Left ventricle myocardium superior (tissue), 1 donor: ENCODE measurements around the gene GNLY. TPM values are rescaled to one million over a fixed set of nuclear protein-coding genes. Genes with fewer than 3 reads are reported as not detected.

ENCODE experiments used
- ATAC-seq: fragments of 200-7000 bp; cut with Tn5 transposase; one replicate; pipeline ENCODE4 v1.9.1; 2020; ENCODE audit warnings: mild to moderate bottlenecking, moderate library complexity
- DNase-seq: peaks from one replicate; pipeline ENCODE4 v3.0.0-alpha.2; 2020
- intact Hi-C: fragments of 100-400 bp; cut with micrococcal nuclease; formaldehyde crosslinking; loops from one replicate; pipeline ENCODE4 v1.11.0; 2022
- total RNA-seq: library from RNA; stranded (reverse); fragmentation: NEBNext Ultra II Directional; extraction: Animal tissue kit (Norgen Biotek cat#: 25700); gene quantifications from one replicate; pipeline ENCODE4 v1.2.1, GENCODE V29; 2021
- donor health status: DM: no; HTN: yes; CAD: no; lungs with severe emphysema.

GNLY gene
- total RNA-seq, 1 donor from 2014 or later = 2.3 TPM

DNA sequence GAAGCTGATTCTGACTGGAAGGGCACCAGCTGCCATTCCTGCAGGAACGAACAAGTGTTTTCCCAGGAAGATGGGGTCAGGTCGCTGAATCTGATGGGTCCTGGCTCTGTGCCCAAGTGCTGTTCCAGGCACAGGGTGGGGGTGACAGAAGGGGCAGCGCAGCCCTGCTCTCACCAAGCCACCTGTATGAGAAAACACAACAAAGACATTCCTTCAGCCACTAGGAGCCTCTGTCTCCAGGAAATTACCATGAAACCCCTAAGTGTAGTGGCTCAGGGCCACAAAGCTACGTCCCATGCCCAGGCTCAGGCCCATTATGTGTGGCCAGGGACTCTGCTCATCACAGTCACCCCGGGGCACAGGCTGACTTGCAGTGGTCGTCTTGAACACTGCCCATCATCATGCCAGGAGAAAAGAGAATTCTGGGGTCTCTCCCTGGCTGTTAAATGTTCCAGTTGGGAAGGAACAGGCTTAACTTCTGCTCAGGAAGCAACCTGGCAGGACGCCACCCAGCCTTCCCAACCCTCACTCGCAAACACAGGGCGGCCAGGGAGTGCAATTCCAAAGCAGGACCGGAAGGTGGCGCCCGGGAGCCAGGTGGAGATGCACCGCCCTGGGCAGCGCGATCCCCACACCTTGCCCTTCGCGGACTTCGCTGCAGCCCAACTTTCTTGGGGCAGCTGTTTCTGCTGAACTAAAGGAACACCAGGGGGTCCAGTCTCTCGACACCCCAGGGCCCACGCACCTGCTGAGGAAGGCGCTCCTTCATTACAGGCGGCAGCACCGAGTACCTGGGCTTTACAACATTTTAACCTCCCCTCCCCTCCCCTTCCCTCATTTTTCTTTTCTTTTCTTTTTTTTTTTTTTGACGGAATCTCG is 15.1 kb upstream of the GNLY start:
- peak; percentile 95 for DNase-seq
- peak; percentile 92 for ATAC-seq
- intact Hi-C loops = no loop called here

DNA sequence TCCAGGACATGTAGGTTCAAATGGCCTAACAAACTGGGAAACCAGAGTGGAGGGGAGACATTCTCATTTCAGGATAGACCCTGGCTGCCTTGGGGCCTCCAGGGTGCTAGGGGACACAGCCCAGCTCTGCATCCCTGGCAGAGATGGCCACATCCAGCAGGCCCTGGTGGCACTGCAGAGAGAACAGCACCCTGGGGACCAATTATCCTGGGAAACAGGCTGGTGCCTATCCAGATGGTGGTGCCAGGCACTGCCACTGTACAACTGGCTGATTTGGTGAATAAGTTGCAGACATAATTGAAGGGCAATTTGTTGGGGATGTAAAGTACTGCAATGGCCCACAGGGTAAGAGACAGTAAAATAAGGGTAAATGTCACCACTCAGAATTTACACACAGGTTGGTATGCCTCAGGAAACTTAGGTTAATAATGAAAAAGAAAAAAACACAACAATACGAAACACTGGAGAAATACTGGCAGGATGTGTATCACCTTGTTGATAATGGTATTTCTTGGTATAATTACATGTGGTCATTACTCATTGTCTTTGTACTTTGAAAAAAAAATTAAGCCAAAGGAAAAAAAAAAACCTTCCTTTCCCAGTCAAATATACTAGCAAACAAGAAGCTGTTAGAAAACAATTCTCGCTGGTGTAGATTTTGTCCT is 13.3 kb upstream of the GNLY start:
- intact Hi-C loops = no loop called here
- ATAC-seq = no peak
- no peak for DNase-seq

- intact Hi-C loops = no loop called here
- no peak for DNase-seq
- no peak for ATAC-seq
These were observed 12.8 kb upstream of the GNLY start for GRCh38 chr2:85681372-85681763.

DNA sequence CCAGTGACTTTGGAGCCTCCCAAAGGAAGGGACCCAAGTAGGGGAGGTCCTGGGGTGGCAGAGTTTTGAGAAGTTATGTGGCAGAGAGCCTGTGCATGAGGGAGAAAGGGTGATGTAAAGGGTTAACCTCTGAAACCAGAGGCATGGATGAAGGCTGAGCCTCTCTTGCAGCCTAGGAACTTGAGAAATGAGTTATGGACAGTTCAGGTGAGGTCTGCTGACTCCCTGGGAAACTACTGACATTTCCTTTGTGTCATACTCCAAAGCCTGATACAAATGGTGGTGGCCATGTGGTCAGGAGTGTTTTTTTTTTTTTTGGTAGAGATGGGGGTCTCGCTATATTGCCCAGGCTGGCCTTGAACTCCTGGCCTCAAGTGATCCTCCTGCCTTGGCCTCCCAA is 12.4 kb upstream of the GNLY start:
- intact Hi-C loops = no loop called here

GRCh38 chr2:85682378-85682777 is 11.8 kb upstream of the GNLY start:
- intact Hi-C loops = no loop called here
- no peak for DNase-seq
- peak; percentile 30 for ATAC-seq

More for the DNA sequence above, 12.4 kb upstream of the GNLY start:
- DNase-seq = no peak
- no peak for ATAC-seq

DNA sequence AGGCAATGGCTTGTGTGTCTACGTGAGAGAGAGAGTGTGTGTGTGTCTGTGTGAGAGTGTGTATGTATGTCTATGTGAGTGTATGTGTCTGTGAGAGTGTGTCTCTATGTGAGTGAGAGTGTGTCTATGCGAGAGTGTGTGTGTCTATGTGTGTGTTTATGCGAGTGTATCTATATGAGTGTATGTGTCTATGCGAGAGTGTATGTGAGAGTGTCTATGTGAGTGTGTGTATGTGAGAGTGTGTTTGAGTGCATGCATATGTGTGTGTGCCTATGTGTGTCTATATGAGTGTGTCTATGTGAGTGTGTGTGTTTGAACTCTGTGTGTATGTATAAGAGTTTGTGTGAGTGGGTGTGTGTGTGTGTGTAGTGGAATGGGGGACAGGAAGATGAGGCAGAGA is 9.8 kb upstream of the GNLY start:
- intact Hi-C loops = no loop called here
- ATAC-seq = no peak

GRCh38 chr2:85684806-85685205 is 9.4 kb upstream of the GNLY start:
- no peak for DNase-seq
- no peak for ATAC-seq
- intact Hi-C loops = no loop called here

More for the DNA sequence above, 9.8 kb upstream of the GNLY start:
- DNase-seq = no peak

GRCh38 chr2:85690932-85691331 is 3.2 kb upstream of the GNLY start:
- intact Hi-C loops = no loop called here
- DNase-seq = no peak
- no peak for ATAC-seq

DNA sequence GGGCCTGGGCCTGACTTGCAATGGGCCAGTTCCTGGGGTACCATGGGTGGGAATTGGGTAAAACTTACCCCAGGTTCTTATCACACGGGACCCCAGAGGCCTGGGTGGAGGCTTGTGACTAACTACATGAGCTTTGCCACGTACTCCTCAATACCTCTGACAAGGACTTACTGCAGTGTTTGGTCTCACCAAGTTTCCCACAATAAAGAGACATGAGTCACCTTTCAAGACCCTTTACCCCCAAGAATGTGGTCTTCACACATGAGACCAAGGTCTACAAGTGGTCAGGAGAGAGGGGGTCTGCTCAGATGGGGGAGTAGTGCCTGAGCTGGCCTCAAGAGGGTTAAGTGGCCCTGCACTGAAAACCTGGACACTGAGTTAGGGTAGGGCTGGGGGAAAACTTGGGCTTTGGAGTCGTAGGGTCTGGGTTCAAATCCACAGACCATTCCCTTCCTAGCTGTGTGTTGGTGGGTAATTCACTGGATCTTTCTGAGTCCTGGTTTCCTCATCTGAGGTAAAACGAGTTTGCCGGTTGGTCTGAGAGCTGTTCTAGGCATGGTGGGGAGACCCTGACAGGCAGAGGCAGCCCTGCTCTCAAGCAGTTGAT is 2.0 kb upstream of the GNLY start:
- DNase-seq (no peak), ATAC-seq (no peak)
- intact Hi-C loops = no loop called here

- no peak for DNase-seq
- intact Hi-C loops = no loop called here
- no peak for ATAC-seq
These were observed 963 bp downstream of the GNLY start for GRCh38 chr2:85695121-85695520.

DNA sequence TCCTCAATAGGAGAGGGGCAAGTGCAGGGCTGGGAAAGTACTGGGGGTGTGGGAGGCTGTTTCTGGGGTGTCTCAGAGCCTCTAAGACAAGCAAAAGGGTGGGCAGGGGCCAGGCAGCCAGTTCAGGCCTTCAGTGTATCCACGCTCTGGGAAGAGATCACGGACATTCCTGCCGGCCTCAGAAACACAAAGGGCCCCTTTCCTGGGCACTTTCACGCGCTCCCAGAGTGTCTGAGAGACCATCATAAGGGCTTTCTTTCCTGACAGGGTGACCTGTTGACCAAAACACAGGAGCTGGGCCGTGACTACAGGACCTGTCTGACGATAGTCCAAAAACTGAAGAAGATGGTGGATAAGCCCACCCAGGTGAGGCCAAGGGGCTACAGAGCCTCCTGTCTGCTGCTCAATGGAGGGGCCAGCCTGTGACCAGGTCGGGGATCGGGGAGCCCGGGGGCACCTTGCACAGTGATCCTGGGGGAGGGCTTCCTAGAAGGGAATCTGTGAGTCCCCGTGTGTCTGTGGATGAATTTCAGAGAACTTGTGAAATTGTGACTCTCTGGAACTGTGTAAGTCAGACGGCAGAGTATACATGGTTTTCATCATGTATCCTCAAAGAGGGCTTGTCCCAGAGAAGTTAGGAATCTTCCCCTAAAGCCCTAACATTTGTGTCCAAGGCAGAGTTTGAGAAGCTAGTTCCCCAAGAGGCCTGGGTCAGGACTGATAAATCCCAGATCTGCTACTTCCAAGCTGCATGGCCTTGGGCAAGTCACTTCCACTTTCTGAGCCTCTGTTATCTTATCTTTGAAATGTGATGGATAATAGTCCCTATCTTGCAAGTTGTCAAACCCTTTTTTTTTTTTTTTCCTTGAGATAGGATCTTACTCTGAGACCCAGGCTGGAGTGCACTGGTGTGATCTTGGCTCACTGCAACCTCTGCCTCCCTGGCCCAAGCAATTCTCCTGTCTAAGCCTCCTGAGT is 1.8 kb downstream of the GNLY start:
- intact Hi-C loops = no loop called here
- DNase-seq = no peak
- ATAC-seq = no peak

DNA sequence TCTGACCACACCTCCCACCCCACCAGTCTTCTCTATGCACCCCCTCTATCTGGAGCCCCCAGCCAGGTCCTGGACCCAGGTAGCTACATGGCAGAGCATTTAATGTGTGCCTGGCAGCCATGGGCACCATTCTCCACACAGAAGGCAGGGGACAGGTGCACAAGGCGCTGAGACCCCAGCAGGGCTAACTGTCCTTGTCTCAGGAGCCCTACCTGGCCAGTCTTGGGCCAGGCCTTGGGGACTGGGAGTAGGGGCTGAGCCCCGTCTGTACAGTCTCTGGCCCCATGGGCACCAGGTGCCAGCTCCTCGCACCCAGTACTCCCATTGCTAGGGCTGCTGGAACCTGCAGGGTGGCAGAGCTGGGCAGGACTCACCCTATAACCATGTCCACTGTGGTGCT is 2.9 kb downstream of the GNLY start:
- ATAC-seq (no peak), DNase-seq (no peak)
- intact Hi-C loops = no loop called here

GRCh38 chr2:85697716-85698115 is 3.6 kb downstream of the GNLY start:
- no peak for DNase-seq
- intact Hi-C loops = no loop called here
- ATAC-seq = no peak

GRCh38 chr2:85698184-85698879 is 4.2 kb downstream of the GNLY start:
- intact Hi-C loops = no loop called here
- no peak for DNase-seq
- ATAC-seq = no peak

DNA sequence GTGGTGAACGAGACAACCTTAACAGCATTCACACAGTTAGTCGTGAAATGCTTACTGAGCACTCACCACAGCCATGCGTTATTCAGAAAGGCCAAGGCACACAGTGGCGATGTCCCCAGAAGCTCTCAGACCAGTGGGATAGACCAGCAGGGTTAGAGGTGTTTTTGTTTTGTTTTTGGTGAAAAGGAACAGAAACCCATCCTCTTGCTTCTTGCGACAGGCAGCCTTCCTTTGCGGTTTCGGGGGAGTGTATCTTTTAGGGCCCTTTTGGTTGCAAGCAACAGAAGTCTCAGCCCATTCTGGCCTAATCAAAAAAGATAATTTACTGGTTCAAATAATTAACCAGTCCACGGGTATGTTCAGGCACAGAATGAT is 4.7 kb downstream of the GNLY start:
- no peak for ATAC-seq
- DNase-seq = no peak
- intact Hi-C loops = no loop called here

GRCh38 chr2:85699325-85699724 is 5.2 kb downstream of the GNLY start:
- ATAC-seq = no peak
- DNase-seq = no peak
- intact Hi-C loops = no loop called here

DNA sequence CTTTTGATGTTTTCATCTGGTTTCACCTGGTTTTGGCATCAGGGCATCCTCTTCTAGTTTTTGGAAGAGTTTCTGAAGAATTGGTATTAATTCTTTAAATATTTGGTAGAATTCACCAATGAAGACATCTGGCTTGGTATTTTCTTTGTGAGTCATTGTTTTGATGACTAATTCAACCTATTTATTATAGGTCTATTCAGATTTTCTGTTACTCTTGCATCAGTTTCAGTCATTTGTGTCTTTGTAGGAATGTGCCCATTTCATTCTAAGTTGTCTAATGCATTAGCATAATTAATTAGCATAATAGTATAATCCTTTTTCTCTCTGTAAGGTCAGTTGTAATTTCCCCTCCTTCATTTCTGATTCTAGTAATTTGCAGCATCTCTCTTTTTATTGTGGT is 8.0 kb downstream of the GNLY start:
- intact Hi-C loops = no loop called here

GRCh38 chr2:85702800-85703199 is 8.6 kb downstream of the GNLY start:
- intact Hi-C loops = no loop called here
- ATAC-seq = no peak

More for the DNA sequence above, 8.0 kb downstream of the GNLY start:
- ATAC-seq = no peak
- DNase-seq = no peak

GRCh38 chr2:85703329-85703728 is 9.2 kb downstream of the GNLY start:
- no peak for ATAC-seq
- intact Hi-C loops = no loop called here

More at GRCh38 chr2:85702800-85703199, 8.6 kb downstream of the GNLY start:
- no peak for DNase-seq

More at GRCh38 chr2:85703329-85703728, 9.2 kb downstream of the GNLY start:
- no peak for DNase-seq
